Fibroblast of lung (primary cell): ENCODE results near the gene OLFML3. TPM values are rescaled to one million over a fixed set of nuclear protein-coding genes. Genes with fewer than 3 reads are reported as not detected.

Experiments
- DNase-seq, 2 donors: peaks; one replicate each; pipeline versions ENCODE4 v3.0.0 to v3.0.0-alpha.2; 2010; ENCODE audit warnings: low read depth in 2 of 2
- H2AFZ ChIP-seq: 2 replicates; pipeline ENCODE4 v1.5.1; 2012; ENCODE audit warnings: low read length, control low read depth, inconsistent platforms
- H3K27ac ChIP-seq: 2 replicates; pipeline ENCODE4 v1.5.1; 2011; ENCODE audit warnings: low read length, control low read depth; ENCODE audit not compliant: insufficient read depth
- H3K27me3 ChIP-seq: 2 replicates; pipeline ENCODE4 v1.5.1; 2011; ENCODE audit warnings: mild to moderate bottlenecking, low read length; ENCODE audit not compliant: control insufficient read depth, insufficient read depth
- H3K36me3 ChIP-seq: 2 replicates; pipeline ENCODE4 v1.5.1; 2011; ENCODE audit warnings: low read length; ENCODE audit not compliant: control insufficient read depth, insufficient read depth
- H3K4me1 ChIP-seq: 2 replicates; pipeline ENCODE4 v1.5.1; 2011; ENCODE audit warnings: low read length; ENCODE audit not compliant: control insufficient read depth, insufficient read depth; ENCODE audit errors: extremely low read depth
- H3K4me2 ChIP-seq: 2 replicates; pipeline ENCODE4 v1.5.1; 2011; ENCODE audit warnings: low read length, control low read depth; ENCODE audit not compliant: insufficient read depth; ENCODE audit errors: extremely low read depth
- H3K4me3 ChIP-seq, 4 experiments: fragments of 200-600 bp in 1 of 4; sonication (generic) in 1 of 4; replicated peaks in 1 of 4; 2 replicates each; pipeline ENCODE4 v1.5.1; 2011 to 2016; ENCODE audit warnings: low read length in 4 of 4, low read depth in 3 of 4, mild to moderate bottlenecking in 3 of 4, control low read depth in 2 of 4, inconsistent platforms in 1 of 4, mixed read lengths in 1 of 4; ENCODE audit not compliant: insufficient read depth in 1 of 4; ENCODE audit errors: control extremely low read depth in 1 of 4
- H3K79me2 ChIP-seq: 2 replicates; pipeline ENCODE4 v1.5.1; 2012; ENCODE audit warnings: mild to moderate bottlenecking, low read length, inconsistent platforms; ENCODE audit not compliant: control insufficient read depth, insufficient read depth
- H3K9ac ChIP-seq: 2 replicates; pipeline ENCODE4 v1.5.1; 2011; ENCODE audit warnings: mild to moderate bottlenecking, low read length, control low read depth; ENCODE audit not compliant: insufficient read depth
- H3K9me3 ChIP-seq: 2 replicates; pipeline ENCODE4 v1.5.1; 2012; ENCODE audit warnings: low read depth, low read length; ENCODE audit not compliant: control insufficient read depth, insufficient read depth
- H4K20me1 ChIP-seq: 2 replicates; pipeline ENCODE4 v1.5.1; 2011; ENCODE audit warnings: low read length; ENCODE audit not compliant: control insufficient read depth, insufficient read depth; ENCODE audit errors: extremely low read depth
- CTCF ChIP-seq, 2 donors: IDR thresholded peaks in 1 of 2; conservative IDR thresholded peaks in 1 of 2; 1 replicate in 1 of 2; 2 replicates in 1 of 2; pipeline ENCODE4 v1.5.1; 2011 to 2012; ENCODE audit warnings: low read length in 2 of 2, control low read depth in 1 of 2, inconsistent platforms in 1 of 2, low read depth in 1 of 2, mild to moderate bottlenecking in 1 of 2
- EZH2 ChIP-seq: IDR thresholded peaks from 2 replicates; pipeline ENCODE4 v1.5.1; 2012; ENCODE audit warnings: low read length, control low read depth, mild to moderate bottlenecking; ENCODE audit errors: missing control alignments
- polyA plus RNA-seq, 2 donors: library from polyadenylated mRNA; depleted of rRNA in 1 of 2; stranded (reverse) in 1 of 2; unstranded in 1 of 2; fragments of >200 nt; gene quantifications; 2 replicates each; pipeline ENCODE4 v1.2.1, GENCODE V29; 2011 to 2012; ENCODE audit warnings: missing spikeins in 1 of 2
- total RNA-seq: library from RNA; depleted of rRNA; stranded (reverse); fragments of >200 nt; gene quantifications from 2 replicates; pipeline ENCODE4 v1.2.1, GENCODE V29; 2014

Gene OLFML3
- total and polyA plus RNA-seq, 2 donors (not counting 1 experiment from before 2014, with no cell fraction given) = 68.0 to 133 TPM

DNA sequence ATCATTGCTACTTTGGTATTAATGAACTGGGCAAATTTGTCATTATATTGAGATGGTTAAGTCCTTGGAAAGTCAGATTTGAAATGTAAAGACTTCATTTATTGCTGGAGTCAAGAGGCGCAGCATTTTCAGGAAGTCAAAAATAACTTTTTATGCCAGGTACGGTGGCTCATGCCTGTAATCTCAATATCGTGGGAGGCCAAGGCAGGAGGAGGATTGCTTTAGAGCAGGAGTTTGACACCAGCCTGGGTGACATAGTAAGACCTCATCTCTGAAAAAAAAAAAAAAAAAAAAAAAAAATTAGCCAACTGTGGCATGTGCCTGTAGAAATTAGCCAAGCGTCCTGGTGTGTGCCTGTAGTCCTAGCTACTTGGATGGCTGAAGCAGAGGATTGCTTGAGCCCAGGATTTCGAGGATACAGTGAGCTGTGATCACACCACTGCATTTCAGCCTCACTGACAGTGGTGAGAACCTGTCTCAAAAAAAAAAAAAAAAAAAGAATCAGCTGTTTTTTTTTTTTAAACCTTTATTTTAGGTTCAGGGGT lies 44.7 kb upstream of the OLFML3 start:
- H2AFZ ChIP-seq = no peak overlapping the region
- peaks cover 2% of the 10 kb centered on the region for H3K4me1 ChIP-seq
- H3K36me3 ChIP-seq = no peaks in the 10 kb centered on the region
- H4K20me1 ChIP-seq = peaks cover 2% of the 10 kb centered on the region
- no peak overlapping the region for H3K4me3 ChIP-seq
- no peaks in the 10 kb centered on the region for H3K9me3 ChIP-seq
- no peak overlapping the region for H3K27ac ChIP-seq
- TF ChIP-seq EZH2 = no peak
- no peak for TF ChIP-seq CTCF (conservative IDR thresholded peaks at IDR 0.05 in 1 of 2, IDR thresholded peaks at IDR 0.05 in 1 of 2; ENCODE audit: low read depth in 1 of 2, low read length in 2 of 2)
- no peak overlapping the region for H3K4me2 ChIP-seq
- H3K79me2 ChIP-seq = peaks cover 90% of the 10 kb centered on the region
- H3K27me3 ChIP-seq = no peaks in the 10 kb centered on the region
- DNase-seq = no peak
- no peak overlapping the region for H3K9ac ChIP-seq

DNA sequence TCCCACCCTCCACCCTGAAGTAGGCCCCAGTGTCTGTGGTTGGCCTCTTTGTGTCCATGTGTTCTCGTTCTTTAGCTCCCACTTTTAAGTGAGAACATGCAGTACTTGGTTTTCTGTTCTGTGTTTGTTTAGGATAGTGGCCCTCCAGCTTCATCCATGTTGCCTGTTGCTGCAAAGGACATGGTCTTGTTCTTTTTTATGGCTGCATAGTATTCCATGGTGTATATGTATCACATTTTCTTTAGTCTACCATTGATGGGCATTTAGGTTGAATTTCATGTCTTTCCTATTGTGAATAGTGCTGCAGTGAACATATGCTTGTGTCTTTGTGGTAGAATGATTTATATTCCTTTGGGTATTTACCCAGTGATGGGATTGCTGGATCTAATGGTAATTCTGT lies 44.1 kb upstream of the OLFML3 start:
- Histone ChIP-seq H3K9me3 (no peaks in the 10 kb centered on the region), H3K4me1 (peaks cover 2% of the 10 kb centered on the region), H3K79me2 (peaks cover 92% of the 10 kb centered on the region), H3K36me3 (no peaks in the 10 kb centered on the region), H4K20me1 (peaks cover 2% of the 10 kb centered on the region), H3K4me2 (no peak overlapping the region), H3K4me3 (no peak overlapping the region), H2AFZ (no peak overlapping the region), H3K9ac (no peak overlapping the region), H3K27ac (no peak overlapping the region), H3K27me3 (no peaks in the 10 kb centered on the region)
- no peak for DNase-seq
- no peak for TF ChIP-seq EZH2
- no peak for TF ChIP-seq CTCF (conservative IDR thresholded peaks at IDR 0.05 in 1 of 2, IDR thresholded peaks at IDR 0.05 in 1 of 2; ENCODE audit: low read depth in 1 of 2, low read length in 2 of 2)

- Histone ChIP-seq H3K9ac (no peak overlapping the region), H3K4me2 (no peak overlapping the region), H2AFZ (no peak overlapping the region), H3K9me3 (no peaks in the 10 kb centered on the region), H3K27me3 (no peaks in the 10 kb centered on the region), H3K79me2 (peaks cover 90% of the 10 kb centered on the region), H3K4me1 (peaks cover 2% of the 10 kb centered on the region), H3K36me3 (peaks cover 5% of the 10 kb centered on the region), H4K20me1 (peaks cover 2% of the 10 kb centered on the region), H3K27ac (no peak overlapping the region), H3K4me3 (no peak overlapping the region)
- DNase-seq = no peak
- TF ChIP-seq EZH2 = no peak
- no peak for TF ChIP-seq CTCF (conservative IDR thresholded peaks at IDR 0.05 in 1 of 2, IDR thresholded peaks at IDR 0.05 in 1 of 2; ENCODE audit: low read depth in 1 of 2, low read length in 2 of 2)
Measured at GRCh38 chr1:113935970-113936369, 43.3 kb upstream of the OLFML3 start.
